PFSK-1 (cell line): Measurements from ENCODE around the gene ZNF609.

Experiments
- FOXP2 ChIP-seq: optimal IDR thresholded peaks from 2 replicates; pipeline ENCODE3; 2011; ENCODE audit warnings: borderline replicate concordance, control low read depth, inconsistent platforms; ENCODE audit not compliant: insufficient read depth; ENCODE audit errors: extremely low read length, extremely low read depth
- POLR2AphosphoS5 ChIP-seq: IDR thresholded peaks from 2 replicates; pipeline ENCODE4 v1.6.1; 2012; ENCODE audit warnings: low read depth, mild to moderate bottlenecking, control low read depth, low read length, moderate library complexity
- SIN3A ChIP-seq: IDR thresholded peaks from 2 replicates; pipeline ENCODE4 v1.6.1; 2012; ENCODE audit warnings: mild to moderate bottlenecking, low read length, moderate library complexity, borderline replicate concordance; ENCODE audit not compliant: insufficient read depth
- TAF1 ChIP-seq: IDR thresholded peaks from 2 replicates; pipeline ENCODE4 v1.6.1; 2012; ENCODE audit warnings: low read length, control low read depth, borderline replicate concordance; ENCODE audit not compliant: insufficient read depth
- TF ChIP-seq, protein P1 (sequence below), 2 experiments: IDR thresholded peaks; 2 replicates each; pipeline versions ENCODE4 v1.6.1 to v1.8.0; 2011 to 2012; ENCODE audit warnings: low read depth in 2 of 2, low read length in 2 of 2, control low read depth in 1 of 2, inconsistent platforms in 1 of 2, mild to moderate bottlenecking in 1 of 2, moderate library complexity in 1 of 2; ENCODE audit not compliant: insufficient read depth in 1 of 2

The ZNF609 gene

DNA sequence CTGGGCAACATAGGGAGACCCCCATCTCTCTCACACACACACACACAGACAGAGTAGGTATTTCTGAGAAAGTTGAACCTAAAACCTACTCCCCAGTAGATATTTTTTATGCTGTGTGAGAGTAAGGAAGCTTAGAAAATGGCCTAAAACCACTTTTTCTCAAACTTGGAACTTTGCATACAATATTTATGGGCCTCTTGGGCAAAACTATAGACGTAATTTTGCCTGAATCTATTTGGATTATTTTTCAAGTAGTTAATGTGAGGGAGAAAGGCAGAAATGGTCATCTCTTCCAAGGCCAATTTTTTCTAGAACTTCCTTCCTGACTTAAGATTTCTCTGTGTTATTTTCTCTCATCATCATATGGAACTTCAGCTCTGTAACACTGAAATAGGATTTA, 81.7 kb downstream of the ZNF609 start:
- TF ChIP-seq, protein P1, sequence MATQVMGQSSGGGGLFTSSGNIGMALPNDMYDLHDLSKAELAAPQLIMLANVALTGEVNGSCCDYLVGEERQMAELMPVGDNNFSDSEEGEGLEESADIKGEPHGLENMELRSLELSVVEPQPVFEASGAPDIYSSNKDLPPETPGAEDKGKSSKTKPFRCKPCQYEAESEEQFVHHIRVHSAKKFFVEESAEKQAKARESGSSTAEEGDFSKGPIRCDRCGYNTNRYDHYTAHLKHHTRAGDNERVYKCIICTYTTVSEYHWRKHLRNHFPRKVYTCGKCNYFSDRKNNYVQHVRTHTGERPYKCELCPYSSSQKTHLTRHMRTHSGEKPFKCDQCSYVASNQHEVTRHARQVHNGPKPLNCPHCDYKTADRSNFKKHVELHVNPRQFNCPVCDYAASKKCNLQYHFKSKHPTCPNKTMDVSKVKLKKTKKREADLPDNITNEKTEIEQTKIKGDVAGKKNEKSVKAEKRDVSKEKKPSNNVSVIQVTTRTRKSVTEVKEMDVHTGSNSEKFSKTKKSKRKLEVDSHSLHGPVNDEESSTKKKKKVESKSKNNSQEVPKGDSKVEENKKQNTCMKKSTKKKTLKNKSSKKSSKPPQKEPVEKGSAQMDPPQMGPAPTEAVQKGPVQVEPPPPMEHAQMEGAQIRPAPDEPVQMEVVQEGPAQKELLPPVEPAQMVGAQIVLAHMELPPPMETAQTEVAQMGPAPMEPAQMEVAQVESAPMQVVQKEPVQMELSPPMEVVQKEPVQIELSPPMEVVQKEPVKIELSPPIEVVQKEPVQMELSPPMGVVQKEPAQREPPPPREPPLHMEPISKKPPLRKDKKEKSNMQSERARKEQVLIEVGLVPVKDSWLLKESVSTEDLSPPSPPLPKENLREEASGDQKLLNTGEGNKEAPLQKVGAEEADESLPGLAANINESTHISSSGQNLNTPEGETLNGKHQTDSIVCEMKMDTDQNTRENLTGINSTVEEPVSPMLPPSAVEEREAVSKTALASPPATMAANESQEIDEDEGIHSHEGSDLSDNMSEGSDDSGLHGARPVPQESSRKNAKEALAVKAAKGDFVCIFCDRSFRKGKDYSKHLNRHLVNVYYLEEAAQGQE (IDR thresholded peaks at IDR 0.05; ENCODE audit: insufficient read depth in 1 of 2, low read depth in 2 of 2, low read length in 2 of 2), result no peak
- no peak for TF ChIP-seq SIN3A
- no peak for TF ChIP-seq TAF1
- no peak for TF ChIP-seq POLR2AphosphoS5
- TF ChIP-seq FOXP2, result no peak

DNA sequence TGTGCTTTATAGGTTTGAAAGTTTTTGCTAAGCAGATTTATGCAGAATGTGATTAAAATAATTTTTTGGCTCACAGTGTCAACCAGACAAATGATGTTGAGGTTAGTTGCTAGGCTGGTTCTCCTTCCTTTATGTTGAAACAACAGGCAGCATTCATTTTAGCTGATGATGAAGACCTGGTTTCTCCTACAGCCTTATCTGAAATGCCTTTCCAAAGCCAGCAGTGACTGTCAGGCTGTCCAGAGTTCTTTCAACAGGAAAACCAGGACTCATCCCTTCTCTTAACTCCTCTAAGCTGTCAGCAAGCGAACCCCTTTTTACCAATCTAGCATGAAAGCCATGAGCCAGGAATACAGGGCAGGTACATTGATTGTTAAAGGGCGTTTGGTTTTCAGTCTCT, 84.1 kb downstream of the ZNF609 start:
- TF ChIP-seq TAF1 (no peak), FOXP2 (no peak)

DNA sequence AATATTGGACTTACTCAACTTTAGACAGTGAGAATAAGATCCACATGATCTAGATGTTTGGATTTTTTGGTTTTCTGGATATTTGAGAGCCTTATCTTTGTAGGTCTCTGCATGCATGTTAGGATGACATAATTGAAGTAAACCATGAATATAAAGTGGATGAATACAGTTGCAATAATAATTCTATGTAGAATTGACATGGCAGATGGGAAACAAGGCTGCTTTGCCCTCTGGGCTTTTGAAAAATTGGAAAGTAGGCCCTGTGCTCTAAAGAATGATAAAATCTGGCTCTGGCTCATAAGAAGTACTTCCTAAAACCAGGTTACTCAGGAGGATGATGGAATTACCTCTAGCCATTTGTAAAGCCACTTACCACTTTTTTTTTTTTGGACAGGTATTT, 86.9 kb downstream of the ZNF609 start:
- TF ChIP-seq SIN3A (no peak), FOXP2 (no peak), POLR2AphosphoS5 (no peak), TAF1 (no peak)
- TF ChIP-seq, protein P1 (IDR thresholded peaks at IDR 0.05; ENCODE audit: insufficient read depth in 1 of 2, low read depth in 2 of 2, low read length in 2 of 2), result no peak

DNA sequence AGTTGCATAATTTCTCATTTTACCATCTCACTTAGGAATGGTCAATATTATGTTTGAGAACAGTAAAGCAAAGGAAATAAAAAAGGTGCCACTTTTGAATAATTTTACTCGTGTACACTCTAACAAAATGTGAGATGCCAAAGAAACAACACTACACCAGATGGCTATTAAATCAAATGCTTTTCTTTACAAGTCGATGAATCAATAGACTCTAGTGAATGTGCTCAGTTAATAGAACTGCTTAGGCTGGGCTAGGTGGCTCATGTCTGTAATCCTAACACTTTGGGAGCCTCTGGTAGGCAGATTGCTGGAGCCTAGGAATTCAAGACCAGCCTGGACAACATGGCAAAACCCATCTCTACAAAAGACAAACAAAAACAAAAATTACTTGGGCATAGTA, 87.9 kb downstream of the ZNF609 start:
- TF ChIP-seq TAF1 (no peak), SIN3A (no peak), FOXP2 (no peak), POLR2AphosphoS5 (no peak)
- TF ChIP-seq, protein P1 (IDR thresholded peaks at IDR 0.05; ENCODE audit: insufficient read depth in 1 of 2, low read depth in 2 of 2, low read length in 2 of 2), result no peak

DNA sequence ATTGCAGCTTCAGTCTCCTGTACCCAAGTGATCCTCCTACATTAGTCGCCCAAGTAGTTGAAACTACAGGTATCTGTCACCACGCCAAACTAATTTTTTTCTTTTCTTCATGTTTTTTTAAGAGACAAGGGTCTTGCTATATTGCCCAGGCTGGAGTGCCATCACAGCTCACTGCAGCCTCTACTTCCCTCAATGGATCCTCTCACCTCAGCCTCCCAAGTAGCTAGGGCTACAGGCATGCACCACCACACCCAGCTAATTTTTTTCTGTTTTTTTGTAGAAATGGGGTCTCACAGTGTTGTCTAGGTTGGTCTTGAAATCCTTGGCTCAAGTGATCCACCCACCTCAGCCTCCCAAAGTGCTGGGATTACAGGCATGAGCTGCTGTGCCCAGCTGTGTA, 89.5 kb downstream of the ZNF609 start:
- TF ChIP-seq SIN3A (no peak), FOXP2 (no peak), POLR2AphosphoS5 (no peak), TAF1 (no peak)
- TF ChIP-seq, protein P1 (IDR thresholded peaks at IDR 0.05; ENCODE audit: insufficient read depth in 1 of 2, low read depth in 2 of 2, low read length in 2 of 2), result no peak
